Mucosa of rectum (tissue), 2 donors: ENCODE data around the gene MYO5B.

Source experiments
- H3K27ac ChIP-seq, 2 donors: one replicate each; pipeline ENCODE4 v1.7.0; 2013; ENCODE audit warnings: inconsistent platforms in 2 of 2, low read depth in 2 of 2, low read length in 2 of 2
- H3K27me3 ChIP-seq, 2 donors: one replicate each; pipeline ENCODE4 v1.7.0; 2013; ENCODE audit warnings: low read length in 2 of 2; ENCODE audit not compliant: control insufficient read depth in 2 of 2, insufficient read depth in 2 of 2
- H3K36me3 ChIP-seq, 2 donors: one replicate each; pipeline ENCODE4 v1.7.0; 2013; ENCODE audit warnings: low read length in 2 of 2; ENCODE audit not compliant: control insufficient read depth in 2 of 2, insufficient read depth in 2 of 2
- H3K4me1 ChIP-seq, 2 donors: one replicate each; pipeline ENCODE4 v1.7.0; 2013; ENCODE audit warnings: low read length in 2 of 2, mild to moderate bottlenecking in 1 of 2; ENCODE audit not compliant: control insufficient read depth in 2 of 2, insufficient read depth in 2 of 2
- H3K4me3 ChIP-seq, 2 donors: one replicate each; pipeline ENCODE4 v1.7.0; 2013; ENCODE audit warnings: low read length in 2 of 2
- H3K9ac ChIP-seq, 2 donors: one replicate each; pipeline ENCODE4 v1.7.0; 2013; ENCODE audit warnings: low read length in 2 of 2, low read depth in 1 of 2, mild to moderate bottlenecking in 1 of 2
- H3K9me3 ChIP-seq, 2 donors: one replicate each; pipeline ENCODE4 v1.7.0; 2013; ENCODE audit warnings: low read length in 2 of 2; ENCODE audit not compliant: control insufficient read depth in 2 of 2
- donor health status: healthy.
- donor health status: Normal muscosa, but diverticular disease.

MYO5B gene

DNA sequence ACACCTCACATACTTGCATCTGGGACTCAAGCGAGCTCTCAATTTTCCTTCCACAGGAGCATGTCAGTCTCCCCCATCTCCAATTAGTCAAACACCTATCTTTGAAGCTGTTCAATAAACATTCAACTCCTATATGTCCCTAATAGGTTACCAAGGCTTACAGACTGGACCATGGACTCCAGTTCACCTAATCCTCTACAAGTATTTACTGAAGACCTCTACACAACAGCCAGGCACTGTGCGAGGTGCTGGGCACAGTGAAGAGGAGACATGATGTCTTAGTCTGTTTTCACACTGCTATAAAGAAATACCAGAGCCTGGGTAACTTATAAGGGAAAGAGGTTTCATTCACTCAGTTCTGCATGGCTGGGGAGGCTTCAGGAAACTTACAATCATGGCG lies 129.9 kb downstream of the MYO5B start:
- Histone ChIP-seq H3K36me3 (no peaks in the 10 kb centered on the region), H3K9ac (no peak overlapping the region), H3K27ac (no peak overlapping the region), H3K27me3 (no peaks in the 10 kb centered on the region), H3K4me3 (no peak overlapping the region), H3K4me1 (peaks cover 0 to 9% of the 10 kb centered on the region in 2 donors), H3K9me3 (no peaks in the 10 kb centered on the region)

DNA sequence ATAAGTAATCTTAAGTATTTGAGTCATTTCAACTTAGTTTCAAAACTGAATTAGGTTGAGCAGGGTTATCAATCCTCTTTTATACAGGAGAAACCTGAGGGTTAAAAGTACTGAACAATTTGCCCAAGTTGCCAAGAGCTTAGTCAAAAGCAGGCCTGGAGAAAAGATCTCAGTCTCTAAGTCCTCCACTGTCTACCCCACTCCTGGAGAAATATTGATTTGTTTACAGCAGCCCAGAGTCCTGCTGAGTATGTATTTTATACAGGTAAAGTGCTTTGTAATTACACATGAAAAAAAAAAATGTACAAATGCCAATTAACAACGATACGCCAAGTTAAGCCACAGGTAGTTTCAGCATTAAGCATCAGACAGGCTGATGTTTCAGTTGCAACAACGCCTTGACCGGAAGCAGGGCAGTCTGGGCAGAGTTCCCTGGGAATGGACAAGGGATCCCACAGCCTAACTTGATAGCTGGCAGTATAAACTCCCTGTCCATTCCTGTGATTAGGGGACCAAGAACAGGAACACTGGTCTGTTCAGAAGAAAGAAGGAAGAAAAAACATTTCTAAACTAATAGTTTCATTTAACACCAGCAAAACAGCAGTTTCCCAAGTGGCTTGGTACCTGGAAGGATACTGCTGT lies 132.9 kb downstream of the MYO5B start:
- Histone ChIP-seq H3K4me3 (no peak overlapping the region), H3K36me3 (no peaks in the 10 kb centered on the region), H3K9me3 (no peaks in the 10 kb centered on the region), H3K4me1 (peaks cover 0 to 26% of the 10 kb centered on the region in 2 donors), H3K9ac (no peak overlapping the region), H3K27me3 (no peaks in the 10 kb centered on the region), H3K27ac (no peak overlapping the region)

DNA sequence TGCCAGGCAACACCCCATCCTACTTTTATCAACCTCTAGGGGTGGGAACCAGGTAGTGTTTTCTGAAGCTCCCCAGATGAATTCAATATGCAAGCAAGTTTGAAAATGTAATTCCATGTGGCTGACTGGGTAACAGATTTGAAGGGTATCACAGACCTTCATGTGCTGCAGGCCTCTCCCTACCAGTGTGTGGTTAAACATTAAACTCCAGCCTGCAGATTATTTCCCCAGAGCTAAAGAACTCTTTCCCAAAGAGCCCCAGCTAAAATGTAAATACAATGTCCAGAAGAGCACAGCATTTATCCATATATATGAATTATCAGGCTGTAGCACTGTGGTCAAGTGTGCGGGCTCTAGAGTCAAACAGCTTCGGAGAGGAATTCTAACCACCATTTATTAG lies 134.1 kb downstream of the MYO5B start:
- no peak overlapping the region for H3K4me3 ChIP-seq
- H3K4me1 ChIP-seq, result peaks cover 0 to 26% of the 10 kb centered on the region in 2 donors
- no peak overlapping the region for H3K27ac ChIP-seq
- no peaks in the 10 kb centered on the region for H3K36me3 ChIP-seq
- H3K27me3 ChIP-seq, result no peaks in the 10 kb centered on the region
- no peaks in the 10 kb centered on the region for H3K9me3 ChIP-seq
- no peak overlapping the region for H3K9ac ChIP-seq

DNA sequence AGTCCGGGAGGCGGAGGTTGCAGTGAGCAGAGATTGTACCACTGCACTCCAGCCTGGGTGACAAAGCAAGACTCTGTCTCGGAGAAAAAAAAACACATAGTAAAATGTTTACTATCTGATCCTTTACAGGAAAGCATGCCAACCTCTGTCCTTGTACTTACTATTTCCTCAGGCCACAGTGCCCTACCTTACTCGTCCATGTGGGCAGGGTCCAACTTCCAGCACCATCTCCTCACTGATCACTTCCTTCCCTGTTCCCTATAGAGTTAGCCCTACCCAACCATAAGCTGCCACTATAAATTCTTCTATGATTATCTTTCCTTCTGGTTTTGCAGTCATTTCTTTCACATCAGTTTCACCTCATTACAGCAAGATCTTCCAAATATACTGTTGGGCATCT lies 136.2 kb downstream of the MYO5B start:
- Histone ChIP-seq H3K9me3 (no peaks in the 10 kb centered on the region), H3K27ac (peak overlapping the region; percentile 13 to 23), H3K36me3 (peaks cover 0 to 4% of the 10 kb centered on the region in 2 donors), H3K9ac (no peak overlapping the region), H3K4me3 (no peak overlapping the region), H3K4me1 (peaks cover 0 to 24% of the 10 kb centered on the region in 2 donors), H3K27me3 (no peaks in the 10 kb centered on the region)

DNA sequence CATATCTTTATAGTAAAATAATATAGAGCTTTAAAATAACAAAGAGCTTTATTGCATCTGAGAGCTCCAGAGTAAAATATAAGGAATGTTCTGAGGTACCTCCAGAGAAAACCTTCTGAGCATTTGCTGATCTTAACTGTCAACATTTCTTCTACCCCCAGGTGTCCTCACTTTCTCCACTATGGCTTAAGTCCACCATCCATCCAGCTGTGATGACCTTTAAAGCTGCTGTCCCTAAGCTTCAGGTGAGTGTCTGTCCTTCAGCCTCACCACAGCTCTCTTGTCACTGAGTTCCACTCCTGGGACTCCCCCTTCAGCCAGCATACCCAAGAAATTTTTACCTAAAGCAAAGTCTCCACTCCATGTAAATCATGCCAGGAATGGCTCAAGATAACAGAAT lies 137.9 kb downstream of the MYO5B start:
- no peak overlapping the region for H3K27ac ChIP-seq
- H3K4me3 ChIP-seq, result no peak overlapping the region
- H3K36me3 ChIP-seq, result peaks cover 0 to 6% of the 10 kb centered on the region in 2 donors
- no peaks in the 10 kb centered on the region for H3K27me3 ChIP-seq
- no peak overlapping the region for H3K9ac ChIP-seq
- no peaks in the 10 kb centered on the region for H3K9me3 ChIP-seq
- peaks cover 0 to 24% of the 10 kb centered on the region in 2 donors for H3K4me1 ChIP-seq

DNA sequence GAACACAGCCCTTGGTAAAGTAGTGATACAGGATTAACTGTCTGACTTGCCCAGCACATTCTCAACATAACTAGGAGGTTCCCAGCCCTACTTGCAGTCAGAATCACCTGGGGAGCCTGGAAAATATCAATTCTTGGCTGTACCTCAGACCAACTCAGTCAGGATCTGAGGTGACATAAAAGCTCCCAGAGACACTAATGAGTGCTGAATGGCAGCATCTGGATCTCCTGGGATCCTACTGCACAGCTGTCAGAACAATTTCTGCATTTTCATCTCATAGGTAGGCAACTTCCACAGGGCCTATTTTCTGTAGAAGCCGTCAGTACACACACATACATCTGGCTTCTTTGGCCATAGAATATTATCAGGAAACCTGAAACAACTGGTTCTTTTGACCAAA lies 138.8 kb downstream of the MYO5B start:
- Histone ChIP-seq H3K9me3 (no peaks in the 10 kb centered on the region), H3K4me3 (no peak overlapping the region), H3K4me1 (peaks cover 0 to 24% of the 10 kb centered on the region in 2 donors), H3K27ac (no peak overlapping the region), H3K9ac (no peak overlapping the region), H3K36me3 (peaks cover 0 to 6% of the 10 kb centered on the region in 2 donors), H3K27me3 (no peaks in the 10 kb centered on the region)

DNA sequence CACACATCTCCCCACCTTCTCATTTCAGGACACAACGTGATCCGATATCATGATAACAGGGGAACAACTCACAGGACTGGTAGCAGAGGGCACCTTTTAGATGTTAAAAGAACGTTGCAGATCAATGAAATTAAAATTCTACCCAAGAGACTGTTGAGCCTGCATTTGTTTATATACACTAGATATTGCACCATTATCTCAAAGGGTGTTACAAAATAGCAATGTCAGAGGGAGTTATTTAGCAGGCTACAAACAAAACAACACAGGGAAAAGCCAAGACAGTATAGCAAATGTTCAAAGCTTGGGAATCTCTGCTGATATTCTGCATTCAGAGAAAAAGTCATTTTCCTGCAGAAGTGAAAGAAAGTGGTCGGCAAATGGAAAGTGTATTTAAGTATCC lies 139.5 kb downstream of the MYO5B start:
- no peak overlapping the region for H3K9ac ChIP-seq
- H3K4me1 ChIP-seq, result peaks cover 0 to 21% of the 10 kb centered on the region in 2 donors
- no peaks in the 10 kb centered on the region for H3K27me3 ChIP-seq
- H3K36me3 ChIP-seq, result peaks cover 0 to 6% of the 10 kb centered on the region in 2 donors
- H3K9me3 ChIP-seq, result no peaks in the 10 kb centered on the region
- H3K27ac ChIP-seq, result no peak overlapping the region
- no peak overlapping the region for H3K4me3 ChIP-seq

DNA sequence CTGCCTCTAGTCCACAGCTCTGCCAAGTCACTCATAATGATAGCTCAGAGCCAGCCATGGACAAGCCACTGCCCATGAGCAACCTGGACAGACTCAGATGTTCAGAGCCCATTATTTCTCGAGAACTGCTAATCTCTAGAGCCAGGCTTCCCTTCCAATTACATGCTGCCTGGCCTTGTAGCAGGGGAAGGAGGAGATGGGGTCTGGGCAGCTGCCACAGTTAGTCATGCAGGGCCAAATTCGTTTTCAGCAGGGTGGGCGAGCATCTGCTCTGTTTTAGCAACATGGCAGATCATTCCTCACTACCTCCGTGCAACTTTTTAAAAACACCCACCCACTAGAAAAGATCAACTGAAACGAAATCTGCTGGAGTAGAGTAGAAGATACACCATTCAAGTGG lies 141.8 kb downstream of the MYO5B start:
- no peaks in the 10 kb centered on the region for H3K9me3 ChIP-seq

DNA sequence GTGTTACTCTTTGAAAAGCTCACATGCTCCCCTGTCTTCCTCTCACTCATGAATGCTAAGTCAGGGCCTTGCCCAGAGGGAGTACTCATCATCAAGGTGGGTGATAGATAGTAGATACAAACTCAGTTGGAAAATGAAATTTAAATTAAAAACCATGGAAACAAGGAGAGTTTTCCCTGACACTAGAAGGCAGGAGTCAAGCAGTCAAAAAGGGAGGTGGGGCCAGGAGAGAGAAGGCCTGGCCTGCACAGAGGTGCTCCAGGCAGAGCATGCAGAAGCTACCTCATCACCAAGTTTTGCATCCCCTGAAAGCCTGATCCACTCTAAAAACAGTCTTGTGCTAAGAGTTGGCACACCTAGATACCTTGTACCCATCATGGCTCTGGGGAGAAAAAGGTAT lies 143.7 kb downstream of the MYO5B start:
- Histone ChIP-seq H3K4me3 (no peak overlapping the region), H3K9me3 (no peaks in the 10 kb centered on the region), H3K27me3 (no peaks in the 10 kb centered on the region), H3K36me3 (peaks cover 0 to 6% of the 10 kb centered on the region in 2 donors), H3K27ac (no peak overlapping the region), H3K9ac (no peak overlapping the region), H3K4me1 (no peaks in the 10 kb centered on the region)

More for the DNA sequence above, 141.8 kb downstream of the MYO5B start:
- Histone ChIP-seq H3K4me3 (no peak overlapping the region), H3K9ac (no peak overlapping the region), H3K4me1 (peaks cover 0 to 1% of the 10 kb centered on the region in 2 donors), H3K36me3 (peaks cover 0 to 6% of the 10 kb centered on the region in 2 donors), H3K27me3 (no peaks in the 10 kb centered on the region), H3K27ac (no peak overlapping the region)

DNA sequence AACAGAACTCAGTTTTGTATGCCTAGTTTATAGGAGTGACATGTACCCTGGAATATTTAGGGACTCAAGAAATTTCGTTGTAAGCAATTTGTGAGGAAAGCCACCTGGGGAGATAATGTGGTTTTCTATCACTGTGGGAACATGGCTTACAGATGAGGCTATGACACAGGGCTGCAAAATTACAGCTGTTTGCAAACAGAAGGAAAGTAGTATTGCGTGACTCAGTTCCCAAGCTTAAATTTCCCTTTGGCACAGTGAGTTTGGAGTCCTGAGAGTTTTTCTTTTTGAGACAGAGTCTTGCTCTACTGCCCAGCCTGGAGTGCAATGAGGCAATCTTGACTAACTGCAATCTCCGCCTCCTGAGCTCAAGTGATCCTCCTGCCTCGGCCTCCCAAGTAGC lies 149.8 kb downstream of the MYO5B start:
- H3K9me3 ChIP-seq, result no peaks in the 10 kb centered on the region
- H3K9ac ChIP-seq, result no peak overlapping the region
- H3K4me1 ChIP-seq, result no peaks in the 10 kb centered on the region
- H3K4me3 ChIP-seq, result no peak overlapping the region
- H3K27me3 ChIP-seq, result no peaks in the 10 kb centered on the region
- H3K27ac ChIP-seq, result no peak overlapping the region
- no peaks in the 10 kb centered on the region for H3K36me3 ChIP-seq
